ENCODE results near the gene NSFL1C.

Gene NSFL1C

GRCh38 chr20:1484438-1485116 lies 17.9 kb upstream of the NSFL1C start:
- no peak for DNase-seq (ENCODE audit: low read depth, low spot score)

DNA sequence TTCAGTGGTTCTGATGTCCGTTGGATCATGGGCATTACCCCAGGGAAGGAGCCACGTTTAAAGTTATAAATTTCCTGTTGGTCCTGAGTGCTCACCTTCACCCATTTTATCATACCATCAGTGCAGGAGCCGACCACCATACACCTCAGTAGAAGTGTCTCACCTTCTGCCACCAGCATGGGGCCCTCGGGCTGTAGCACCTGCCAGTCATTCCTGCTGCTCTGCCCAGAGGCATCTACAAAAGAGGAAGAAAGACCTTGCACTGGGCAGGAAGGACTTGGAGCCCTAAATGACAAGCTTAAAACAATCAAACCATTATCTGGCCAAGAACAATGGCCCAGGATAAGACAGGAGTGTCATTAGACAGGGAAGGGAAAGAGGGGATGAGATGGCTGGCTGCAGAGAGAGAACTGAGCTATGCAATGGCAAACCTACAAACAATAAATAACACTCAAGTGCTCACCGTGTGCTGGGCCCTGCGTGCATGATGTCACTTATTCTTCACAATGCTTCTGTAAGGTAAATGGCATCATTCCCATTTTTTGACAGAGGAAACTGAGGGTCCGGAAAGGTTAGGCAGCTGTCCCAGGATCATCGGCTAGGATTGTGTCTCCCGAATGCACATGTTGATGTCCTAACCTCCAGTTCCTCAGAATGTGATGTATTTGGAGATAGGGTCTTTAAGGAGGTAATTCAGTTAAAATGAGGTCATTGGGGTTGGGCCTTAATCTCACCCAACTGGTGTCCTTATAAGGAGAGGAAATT lies 13.4 kb upstream of the NSFL1C start:
- no peak for DNase-seq (ENCODE audit: low read depth, low spot score)

DNA sequence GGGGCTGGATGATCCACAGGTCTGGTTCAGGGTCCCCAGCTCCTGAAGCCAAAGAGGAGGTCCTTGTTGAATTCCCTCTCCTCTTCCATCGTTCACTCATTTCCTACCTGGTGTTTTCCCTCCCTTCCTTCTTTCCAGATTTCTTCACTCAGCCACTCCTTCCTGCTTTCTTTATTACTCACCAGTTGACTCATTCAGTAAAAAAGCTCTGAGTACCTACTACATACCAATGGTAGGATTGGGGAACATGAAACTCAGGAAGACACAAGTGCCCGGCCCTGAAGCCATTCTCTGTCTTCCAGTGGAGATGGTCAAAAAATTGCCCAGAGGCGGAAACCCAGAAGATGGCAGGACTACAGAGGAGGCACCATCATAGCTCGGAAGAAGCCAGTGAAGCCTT lies 11.9 kb upstream of the NSFL1C start:
- no peak for DNase-seq (ENCODE audit: low read depth, low spot score)

- no peak for DNase-seq (ENCODE audit: low read depth, low spot score)
Observed at GRCh38 chr20:1477896-1478490, 11.3 kb upstream of the NSFL1C start.

DNA sequence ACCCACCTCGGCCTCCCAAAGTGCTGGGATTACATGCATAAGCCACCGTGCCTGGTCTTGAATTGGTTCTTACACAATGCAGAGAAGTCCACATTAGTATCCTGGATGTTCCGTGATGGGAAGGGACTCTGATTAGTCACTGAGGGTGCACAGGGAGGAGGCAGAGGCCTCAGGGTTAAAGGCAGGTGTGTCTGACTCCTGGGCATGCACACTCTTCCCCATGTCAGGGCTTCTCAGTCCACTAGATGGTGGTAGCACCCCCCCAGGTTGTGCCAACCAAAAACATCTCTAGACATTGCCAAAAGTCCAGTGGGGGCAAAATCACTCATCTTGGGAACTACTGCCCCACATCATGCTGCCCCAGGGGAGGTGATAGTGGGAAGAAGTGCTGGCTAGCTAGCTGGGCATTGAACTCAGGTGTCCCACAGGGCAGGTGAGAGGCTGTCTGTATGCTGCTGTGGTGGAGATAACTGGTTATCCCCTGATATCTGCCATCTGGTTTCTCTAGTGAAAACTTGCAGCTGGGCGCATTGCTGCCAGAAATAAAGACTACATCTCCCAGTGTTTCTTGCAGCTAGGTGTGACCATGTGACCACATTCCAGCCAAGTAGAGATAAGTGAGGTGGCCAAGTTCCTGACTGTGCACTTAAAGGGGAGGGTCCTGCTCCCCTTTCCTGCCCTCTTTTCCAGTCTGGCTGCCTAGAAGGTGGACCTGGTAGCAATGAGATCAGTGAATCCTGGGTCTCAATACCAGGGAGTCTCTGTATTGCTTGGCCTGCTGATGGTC lies 8.4 kb upstream of the NSFL1C start:
- DNase-seq (ENCODE audit: low read depth, low spot score): no peak

DNA sequence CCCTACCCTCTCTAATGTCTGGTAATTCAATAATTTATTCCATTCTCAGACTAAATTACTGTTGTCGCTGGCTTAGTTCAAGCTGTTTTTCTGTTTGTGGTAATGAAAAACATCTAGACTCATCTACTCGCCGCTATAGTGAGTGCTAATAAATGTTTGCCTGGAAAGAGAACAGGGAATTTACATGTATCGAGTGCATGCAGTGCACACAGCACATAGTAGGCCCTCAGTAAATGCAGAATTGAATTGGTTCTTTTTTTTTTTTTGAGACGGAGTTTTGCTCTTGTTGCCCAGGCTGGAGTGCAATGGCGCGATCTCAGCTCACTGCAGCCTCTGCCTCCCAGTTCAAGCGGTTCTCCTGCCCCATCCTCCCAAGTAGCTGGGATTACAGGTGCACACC lies 7.7 kb upstream of the NSFL1C start:
- no peak for DNase-seq (ENCODE audit: low read depth, low spot score)

DNA sequence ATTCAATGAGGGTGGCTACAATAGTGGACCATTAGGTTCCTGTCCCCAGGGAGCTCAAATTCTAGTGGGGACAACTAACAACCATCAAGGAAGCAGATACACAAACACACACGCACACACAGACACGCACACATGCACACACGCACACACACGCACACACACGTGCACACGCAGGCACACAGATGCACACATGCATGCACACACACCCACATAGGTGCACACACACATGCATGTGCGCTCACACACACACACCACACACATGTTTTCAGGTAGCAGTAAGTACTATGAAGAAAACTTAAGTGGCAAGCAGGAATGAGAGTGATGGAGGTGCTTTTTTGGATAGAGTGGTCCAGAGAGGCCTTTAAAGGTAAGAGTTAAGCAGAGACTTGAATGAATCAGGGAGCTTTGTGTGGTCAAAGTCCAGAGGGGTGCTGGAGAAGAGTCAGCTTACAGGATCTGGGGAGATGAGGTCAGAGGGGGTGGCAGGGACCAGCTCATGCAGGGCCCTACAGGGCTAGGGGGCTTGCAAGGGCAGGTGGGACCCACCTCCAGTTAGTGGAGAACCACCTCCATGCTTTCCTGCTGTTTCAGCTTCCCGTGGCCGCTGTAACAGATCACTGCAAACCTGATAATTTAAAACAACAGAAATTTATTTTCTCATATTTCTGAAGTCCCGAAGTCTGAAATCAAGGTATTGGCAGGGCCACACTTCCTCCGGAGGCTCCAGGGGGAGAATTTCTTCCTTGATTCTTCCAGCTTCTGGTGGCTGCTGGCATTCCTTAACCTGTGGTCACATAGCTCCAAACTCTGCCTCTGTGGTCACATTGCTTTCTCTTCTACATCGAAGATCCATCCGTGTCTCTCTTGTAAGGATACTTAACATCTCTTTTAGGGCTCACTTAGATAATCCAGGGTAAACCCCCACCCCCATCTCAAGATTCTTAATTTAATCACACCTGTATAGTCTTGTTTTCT lies 6.9 kb upstream of the NSFL1C start:
- no peak for DNase-seq (ENCODE audit: low read depth, low spot score)

DNA sequence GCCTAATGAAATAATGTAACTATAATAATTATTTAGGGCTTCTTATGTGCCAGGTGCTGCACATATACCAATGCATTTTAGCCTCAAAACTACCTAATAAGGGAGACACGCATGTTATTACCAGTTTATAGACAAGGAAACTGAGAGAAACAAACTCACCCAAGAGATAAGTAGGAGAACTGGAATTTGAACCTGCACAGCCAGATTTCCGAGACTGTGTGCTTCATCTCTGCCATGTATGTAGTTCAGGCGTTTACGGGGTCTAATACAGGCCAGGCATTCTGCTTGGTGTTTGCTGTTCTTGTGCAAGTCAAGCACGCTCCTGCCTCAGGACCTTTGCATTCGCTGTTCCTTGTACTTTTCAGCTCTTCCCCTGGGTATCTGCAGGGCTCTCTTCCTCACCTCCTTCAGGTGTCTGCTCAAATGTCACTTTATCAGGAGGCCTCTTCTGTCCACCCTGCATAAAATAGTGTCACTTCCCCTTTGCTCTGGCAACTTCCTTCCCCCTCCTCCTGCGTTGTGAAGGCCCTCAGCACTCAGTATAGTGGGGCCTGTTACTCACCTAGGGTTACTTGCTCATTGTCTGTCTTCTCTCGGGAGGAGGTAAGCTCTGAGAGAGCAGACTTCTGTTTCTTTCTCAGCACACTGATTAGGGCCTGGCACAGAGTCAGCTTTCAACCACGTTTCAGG lies 6.1 kb upstream of the NSFL1C start:
- DNase-seq (ENCODE audit: low read depth, low spot score): no peak

- no peak for DNase-seq (ENCODE audit: low read depth, low spot score)
Observed at GRCh38 chr20:1471242-1471641, 4.6 kb upstream of the NSFL1C start.

DNA sequence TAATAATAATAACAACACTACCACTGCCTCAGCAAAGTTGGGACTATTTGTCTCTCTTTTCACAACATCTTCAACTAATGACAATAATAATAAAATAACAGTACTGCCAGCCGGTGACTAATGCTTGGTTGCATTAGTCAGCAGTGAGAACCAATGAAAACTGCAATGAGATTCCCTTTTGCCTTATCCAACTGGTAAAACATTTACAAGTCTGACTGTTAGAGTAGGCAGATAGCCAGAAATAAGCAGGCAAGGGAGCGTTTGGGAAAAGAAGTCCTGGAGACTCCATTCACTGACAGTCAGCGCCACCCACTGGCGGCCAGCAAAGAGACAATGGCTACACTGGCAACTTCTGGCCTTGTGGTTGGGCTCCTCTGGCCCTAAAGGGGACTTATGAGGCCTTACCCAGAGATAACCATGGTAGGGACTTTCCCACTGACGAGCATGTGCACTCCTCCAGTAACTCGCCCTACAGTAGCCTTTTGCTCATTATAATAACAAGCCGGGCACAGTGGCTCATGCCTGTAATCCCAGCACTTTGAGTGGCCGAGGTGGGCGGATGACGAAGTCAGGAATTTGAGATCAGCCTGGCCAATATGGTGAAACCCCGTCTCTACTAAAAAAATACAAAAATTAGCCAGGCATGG lies 3.4 kb upstream of the NSFL1C start:
- peak; percentile 90 for DNase-seq (ENCODE audit: low read depth, low spot score)

GRCh38 chr20:1469306-1469905 lies 2.8 kb upstream of the NSFL1C start:
- DNase-seq (ENCODE audit: low read depth, low spot score): no peak

- no peak for DNase-seq (ENCODE audit: low read depth, low spot score)
Observed at GRCh38 chr20:1468117-1468624, 1.5 kb upstream of the NSFL1C start.

- DNase-seq (ENCODE audit: low read depth, low spot score): no peak
Observed at GRCh38 chr20:1467355-1468116, 887 bp upstream of the NSFL1C start.

DNA sequence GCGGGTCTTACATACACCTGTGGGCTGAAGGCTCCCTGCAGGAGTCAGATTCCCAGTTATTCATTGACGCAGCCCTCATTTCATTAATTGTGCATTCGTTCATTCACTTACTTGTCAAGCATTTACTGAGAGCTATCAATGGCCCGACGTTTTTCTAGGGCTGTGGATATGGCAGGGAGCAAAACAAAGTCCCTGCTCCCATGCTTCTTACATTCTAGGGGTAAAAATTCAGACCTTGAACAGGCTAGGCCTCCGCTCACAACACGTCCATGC lies 369 bp upstream of the NSFL1C start:
- DNase-seq (ENCODE audit: low read depth, low spot score): no peak

- DNase-seq (ENCODE audit: low read depth, low spot score): no peak
Observed at GRCh38 chr20:1465470-1466210, 1.0 kb downstream of the NSFL1C start.

DNA sequence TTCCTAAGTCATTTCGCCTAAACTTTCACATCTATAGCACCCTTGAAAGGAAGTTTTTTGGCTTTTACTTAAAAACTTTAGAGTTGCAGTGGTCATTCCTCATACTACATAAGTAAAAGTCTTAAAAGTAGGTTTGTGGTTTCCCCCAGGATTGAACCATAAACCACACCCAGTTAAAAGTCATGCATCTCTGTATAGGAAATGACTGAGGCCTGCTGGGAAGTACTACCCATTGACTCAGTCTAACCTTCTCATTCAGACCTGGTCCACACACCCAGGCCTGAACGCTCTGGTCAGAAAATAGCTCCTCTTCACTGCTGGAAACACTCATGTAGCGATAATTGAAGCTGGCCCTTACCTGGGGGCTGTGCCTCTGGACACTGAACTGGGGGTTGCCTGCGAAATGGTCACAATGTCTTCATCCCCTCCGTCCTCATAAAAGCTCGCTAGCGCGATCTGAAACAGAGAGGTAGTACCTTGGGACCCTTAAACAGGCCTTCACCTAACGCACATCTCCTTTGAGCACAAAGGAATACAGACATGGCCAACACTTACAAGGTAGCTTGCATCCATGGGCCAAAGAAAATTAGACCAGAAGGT lies 2.6 kb downstream of the NSFL1C start:
- no peak for DNase-seq (ENCODE audit: low read depth, low spot score)

GRCh38 chr20:1462834-1463233 lies 3.8 kb downstream of the NSFL1C start:
- DNase-seq (ENCODE audit: low read depth, low spot score): no peak

DNA sequence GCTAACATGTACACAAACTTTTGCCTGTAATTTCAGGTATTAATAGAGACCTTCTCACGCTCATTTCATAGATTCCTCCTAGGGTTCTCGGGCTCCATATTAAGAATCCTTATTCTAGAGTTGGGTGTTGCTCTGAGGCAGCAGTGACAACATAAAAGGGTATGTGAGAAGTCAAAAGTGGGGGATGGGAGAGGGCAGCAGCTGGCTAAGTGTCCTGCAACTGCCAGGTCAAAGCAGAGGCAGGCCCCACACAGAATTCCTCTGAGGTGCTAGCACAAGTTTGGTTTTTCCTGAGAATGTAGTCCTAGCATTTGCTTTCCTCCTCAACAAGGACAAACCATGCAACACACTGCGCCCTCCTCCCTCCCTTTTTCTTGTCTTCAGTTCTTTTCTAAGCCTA lies 4.6 kb downstream of the NSFL1C start:
- DNase-seq (ENCODE audit: low read depth, low spot score): no peak
